G401.6 (cell line): ENCODE results near the gene H1-8.

ENCODE experiments used
- FAIRE-seq: peaks from 2 replicates; lab custom pipeline; 2012; peaks lifted over from hg19 to GRCh38; lab: Jason Lieb, UNC

H1-8 gene

GRCh38 chr3:129574206-129574605 is 31.2 kb downstream of the H1-8 start:
- no peak for FAIRE-seq

GRCh38 chr3:129575233-129575996 is 32.4 kb downstream of the H1-8 start:
- no peak for FAIRE-seq

GRCh38 chr3:129575997-129576384 is 33.0 kb downstream of the H1-8 start:
- FAIRE-seq: no peak

- FAIRE-seq: no peak
Observed at GRCh38 chr3:129576514-129577352, 33.8 kb downstream of the H1-8 start.

GRCh38 chr3:129577366-129577765 is 34.4 kb downstream of the H1-8 start:
- no peak for FAIRE-seq

GRCh38 chr3:129577925-129578786 is 35.2 kb downstream of the H1-8 start:
- no peak for FAIRE-seq

- no peak for FAIRE-seq
Observed at GRCh38 chr3:129579991-129580390, 37.0 kb downstream of the H1-8 start.

- FAIRE-seq: no peak
Observed at GRCh38 chr3:129581623-129582022, 38.6 kb downstream of the H1-8 start.

GRCh38 chr3:129582799-129583198 is 39.8 kb downstream of the H1-8 start:
- no peak for FAIRE-seq

GRCh38 chr3:129583289-129583688 is 40.3 kb downstream of the H1-8 start:
- no peak for FAIRE-seq

GRCh38 chr3:129584631-129585030 is 41.7 kb downstream of the H1-8 start:
- FAIRE-seq: no peak

GRCh38 chr3:129585949-129586657 is 43.1 kb downstream of the H1-8 start:
- FAIRE-seq: no peak

GRCh38 chr3:129586746-129587430 is 43.9 kb downstream of the H1-8 start:
- FAIRE-seq: no peak

GRCh38 chr3:129587566-129588210 is 44.7 kb downstream of the H1-8 start:
- FAIRE-seq: no peak

GRCh38 chr3:129590215-129590614 is 47.2 kb downstream of the H1-8 start:
- no peak for FAIRE-seq

GRCh38 chr3:129591932-129592331 is 49.0 kb downstream of the H1-8 start:
- FAIRE-seq: no peak

GRCh38 chr3:129592381-129593131 is 49.6 kb downstream of the H1-8 start:
- FAIRE-seq: no peak

- no peak for FAIRE-seq
Observed at GRCh38 chr3:129593230-129593594, 50.2 kb downstream of the H1-8 start.

GRCh38 chr3:129593595-129594339 is 50.8 kb downstream of the H1-8 start:
- FAIRE-seq: no peak
